SK-N-SH (cell line): ENCODE measurements around the gene C12orf56. TPM values are rescaled to one million over a fixed set of nuclear protein-coding genes. Genes with fewer than 3 reads are reported as not detected.
A peak's percentile ranks its signal among the peaks of the same experiment; 100 is the strongest.
"Not testable (repeated sequence)": the region's sequence is repeated elsewhere in the genome, so short reads cannot be mapped to it uniquely, and the experiment has no call there.

Source experiments
- CTCF ChIA-PET: fragments of 300-600, 350-600 bp; formaldehyde crosslinking; extraction: SDS; loops from one replicate; lab custom pipeline; 2021; lab: Yijun Ruan, JAX
- POLR2A ChIA-PET: fragments of 350-600 bp; sonication (Branson Sonifier 250); formaldehyde crosslinking; extraction: SDS; loops from one replicate; lab custom pipeline; 2020; ENCODE audit warnings: antibody characterized with exemption, inconsistent platforms; lab: Yijun Ruan, JAX
- DNase-seq: peaks from one replicate; pipeline ENCODE4 v3.0.0; 2012
- H2AFZ ChIP-seq: fragments of 200-600 bp; sonication (generic); 2 replicates; pipeline ENCODE4 v1.8.1; 2016; ENCODE audit warnings: antibody characterized with exemption, mild to moderate bottlenecking, low read depth
- H3F3A ChIP-seq: fragments of 200-600 bp; sonication (generic); replicated peaks from 2 replicates; pipeline ENCODE3; 2016; ENCODE audit warnings: antibody characterized with exemption, mild to moderate bottlenecking; ENCODE audit not compliant: insufficient read depth
- H3K27ac ChIP-seq, 2 experiments: fragments of 200-500 bp in 1 of 2; fragments of 200-600 bp in 1 of 2; sonication (Bioruptor generic) in 1 of 2; sonication (generic), shearing (Covaris generic) in 1 of 2; 2 replicates each; pipeline versions ENCODE4 v1.5.1 to v1.6.1; 2014 to 2016; ENCODE audit warnings: low read depth in 2 of 2, inconsistent platforms in 1 of 2, low read length in 1 of 2, mild to moderate bottlenecking in 1 of 2, mixed read lengths in 1 of 2
- H3K27me3 ChIP-seq: fragments of 200-600 bp; sonication (generic), shearing (Covaris generic); 2 replicates; pipeline ENCODE4 v1.6.1; 2016; ENCODE audit warnings: mixed run types; ENCODE audit not compliant: insufficient read depth
- H3K36me3 ChIP-seq, 2 experiments: fragments of 200-500 bp in 1 of 2; fragments of 200-600 bp in 1 of 2; sonication (Bioruptor generic) in 1 of 2; sonication (generic) in 1 of 2; replicated peaks in 1 of 2; 2 replicates each; pipeline versions ENCODE3 to v1.5.1; 2014 to 2016; ENCODE audit warnings: low read length in 1 of 2, mild to moderate bottlenecking in 1 of 2; ENCODE audit not compliant: insufficient read depth in 2 of 2, control insufficient read depth in 1 of 2
- H3K4me1 ChIP-seq, 2 experiments: fragments of 200-500 bp in 1 of 2; fragments of 200-600 bp in 1 of 2; sonication (Bioruptor generic) in 1 of 2; sonication (generic), shearing (Covaris generic) in 1 of 2; 2 replicates each; pipeline versions ENCODE4 v1.5.1 to v1.6.1; 2014 to 2016; ENCODE audit warnings: low read depth in 1 of 2, low read length in 1 of 2, mixed run types in 1 of 2; ENCODE audit not compliant: insufficient read depth in 2 of 2, control insufficient read depth in 1 of 2
- H3K4me2 ChIP-seq: fragments of 200-600 bp; sonication (generic), shearing (Covaris generic); 2 replicates; pipeline ENCODE4 v1.6.1; 2017; ENCODE audit warnings: mixed run types
- H3K4me3 ChIP-seq, 2 experiments: fragments of 200-500 bp in 1 of 2; fragments of 200-600 bp in 1 of 2; sonication (Bioruptor generic) in 1 of 2; sonication (generic), shearing (Covaris generic) in 1 of 2; 2 replicates each; pipeline versions ENCODE4 v1.5.1 to v1.8.1; 2014 to 2016; ENCODE audit warnings: low read depth in 2 of 2, inconsistent platforms in 1 of 2, low read length in 1 of 2, mild to moderate bottlenecking in 1 of 2, mixed read lengths in 1 of 2, moderate library complexity in 1 of 2
- H3K79me2 ChIP-seq: fragments of 200-600 bp; sonication (generic); 2 replicates; pipeline ENCODE4 v1.8.1; 2017; ENCODE audit warnings: mild to moderate bottlenecking; ENCODE audit not compliant: insufficient read depth
- H3K9ac ChIP-seq: fragments of 200-600 bp; sonication (generic); 2 replicates; pipeline ENCODE4 v1.6.1; 2017; ENCODE audit warnings: mixed run types
- H3K9me2 ChIP-seq: fragments of 200-600 bp; sonication (generic); 2 replicates; pipeline ENCODE4 v1.6.1; 2017; ENCODE audit warnings: mixed run types
- H3K9me3 ChIP-seq: fragments of 200-600 bp; sonication (generic); 2 replicates; pipeline ENCODE4 v1.6.1; 2017; ENCODE audit warnings: mixed run types, mild to moderate bottlenecking, moderate library complexity
- H4K20me1 ChIP-seq: fragments of 200-600 bp; sonication (generic); 2 replicates; pipeline ENCODE4 v1.6.1; 2017; ENCODE audit warnings: mild to moderate bottlenecking, mixed run types; ENCODE audit not compliant: insufficient read depth
- POLR2AphosphoS5 ChIP-seq: IDR thresholded peaks from 2 replicates; pipeline ENCODE4 v1.6.1; 2012; ENCODE audit warnings: low read depth, low read length
- SMC3 ChIP-seq: IDR thresholded peaks from 2 replicates; pipeline ENCODE4 v1.6.1; 2012; ENCODE audit warnings: low read depth, low read length, improper control_type of control experiment
- TCF12 ChIP-seq: IDR thresholded peaks from 2 replicates; pipeline ENCODE4 v1.4.0; 2012
- WGBS: methylation state at CpG from one replicate; pipeline ENCODE4 v1.1.6; 2017; ENCODE audit warnings: low lambda C conversion rate; 5-methylcytosine and 5-hydroxymethylcytosine counted together
- polyA plus RNA-seq, 3 experiments: library from polyadenylated mRNA; depleted of rRNA; stranded (reverse); fragments of >200 nt; gene quantifications; 2 replicates each; pipeline ENCODE4 v1.2.3, GENCODE V29; 2012
- TF ChIP-seq, protein P1 (sequence below): fragments of 150-350 bp; IDR thresholded peaks from 2 replicates; pipeline ENCODE4 v1.6.1; 2016; ENCODE audit warnings: mild to moderate bottlenecking, low read depth, low read length

The C12orf56 gene
- polyA plus RNA-seq, 1 of the 3 experiments (the other 2 are of a cell fraction) = not detected

DNA sequence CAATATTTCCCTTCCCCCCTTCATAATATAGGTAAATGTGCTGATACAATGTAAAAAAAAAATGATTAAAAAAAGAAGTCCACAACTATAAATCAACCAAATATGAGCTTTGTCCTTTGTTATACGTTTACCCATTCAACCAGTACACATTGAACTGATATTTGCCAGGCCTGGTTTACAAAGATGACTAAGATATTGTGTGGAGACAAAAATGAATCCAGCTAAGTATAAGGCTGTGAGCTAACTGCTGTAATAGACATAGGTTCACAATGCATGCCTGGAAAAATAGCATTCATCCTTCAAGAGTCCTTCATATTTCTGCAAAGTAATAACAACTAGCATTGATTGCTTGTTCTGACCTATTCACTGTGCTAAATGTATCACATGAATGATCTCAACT lies 6.9 kb downstream of the C12orf56 start:
- H3K27me3 ChIP-seq = no peaks in the 10 kb centered on the region
- H3K4me1 ChIP-seq = no peaks in the 10 kb centered on the region
- peak; percentile 46 for TF ChIP-seq TCF12
- TF ChIP-seq, protein P1, sequence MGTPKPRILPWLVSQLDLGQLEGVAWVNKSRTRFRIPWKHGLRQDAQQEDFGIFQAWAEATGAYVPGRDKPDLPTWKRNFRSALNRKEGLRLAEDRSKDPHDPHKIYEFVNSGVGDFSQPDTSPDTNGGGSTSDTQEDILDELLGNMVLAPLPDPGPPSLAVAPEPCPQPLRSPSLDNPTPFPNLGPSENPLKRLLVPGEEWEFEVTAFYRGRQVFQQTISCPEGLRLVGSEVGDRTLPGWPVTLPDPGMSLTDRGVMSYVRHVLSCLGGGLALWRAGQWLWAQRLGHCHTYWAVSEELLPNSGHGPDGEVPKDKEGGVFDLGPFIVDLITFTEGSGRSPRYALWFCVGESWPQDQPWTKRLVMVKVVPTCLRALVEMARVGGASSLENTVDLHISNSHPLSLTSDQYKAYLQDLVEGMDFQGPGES = no peak
- no peak overlapping the region for H2AFZ ChIP-seq
- no peak for DNase-seq
- H3F3A ChIP-seq = no peaks in the 10 kb centered on the region
- no peak overlapping the region for H3K27ac ChIP-seq
- 50% methylated on average over 1 of the region's 1 CpG for WGBS
- H3K4me2 ChIP-seq = no peak overlapping the region
- H3K4me3 ChIP-seq = no peak overlapping the region
- ChIA-PET CTCF (interaction anchor here (1.0 kb wide), 1 partner anchor 286 kb away, joined by 3 read pairs; no protein-coding TSS in a partner anchor), POLR2A (interaction anchor here (0.6 kb wide), 1 partner anchor 209 kb away, joined by 3 read pairs; no protein-coding TSS in a partner anchor)
- H3K36me3 ChIP-seq = no peaks in the 10 kb centered on the region
- no peaks in the 10 kb centered on the region for H3K9me3 ChIP-seq
- no peaks in the 10 kb centered on the region for H3K9me2 ChIP-seq
- no peak overlapping the region for H3K9ac ChIP-seq
- no peaks in the 10 kb centered on the region for H3K79me2 ChIP-seq
- no peaks in the 10 kb centered on the region for H4K20me1 ChIP-seq

DNA sequence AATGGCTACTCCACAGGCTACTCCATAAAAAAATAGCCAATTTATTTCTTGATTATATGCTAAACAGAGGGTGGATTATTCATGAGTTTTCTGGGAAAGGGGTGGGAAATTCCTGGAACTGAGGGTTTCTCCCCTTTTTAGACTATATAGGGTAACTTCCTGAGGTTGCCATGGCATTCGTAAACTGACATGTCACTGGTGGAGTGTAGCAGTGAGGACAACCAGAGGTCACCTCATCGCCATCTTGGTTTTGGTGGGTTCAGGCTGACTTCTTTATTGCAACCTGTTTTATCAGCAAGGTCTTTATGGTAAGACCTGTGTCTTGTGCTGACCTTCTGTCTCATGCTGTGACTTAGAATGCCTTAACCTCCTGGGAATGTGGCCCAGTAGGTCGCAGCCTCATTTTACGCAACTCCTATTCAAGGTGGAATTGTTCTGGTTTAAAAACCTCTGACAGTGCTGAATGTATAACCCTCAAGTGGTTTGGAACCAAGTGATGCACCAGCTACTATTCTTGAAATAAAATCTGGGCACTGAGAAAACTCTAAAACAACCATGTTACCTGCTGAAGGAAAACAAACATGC lies 27.7 kb downstream of the C12orf56 start:
- no peak overlapping the region for H3K4me2 ChIP-seq

DNA sequence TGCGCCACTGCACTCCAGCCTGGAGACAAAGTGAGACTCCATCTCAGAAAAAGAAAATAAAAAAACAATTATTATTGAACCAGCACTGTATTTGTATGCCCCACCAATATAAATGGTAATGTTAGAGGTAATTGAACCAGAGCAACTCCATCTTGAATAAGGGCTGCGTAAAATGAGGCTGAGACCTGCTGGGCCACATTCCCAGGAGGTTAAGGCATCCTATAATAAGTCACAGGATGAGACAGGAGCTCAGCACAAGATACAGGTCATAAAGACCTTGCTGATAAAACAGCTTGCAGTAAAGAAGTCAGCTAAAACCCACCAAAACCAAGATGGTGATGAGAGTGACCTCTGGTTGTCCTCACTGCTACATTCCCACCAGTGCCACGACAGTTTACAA lies 29.4 kb downstream of the C12orf56 start:
- 65% methylated on average over 3 of the region's 3 CpGs for WGBS
- H3K27ac ChIP-seq, CTCF ChIA-PET: not testable (repeated sequence)

More for the DNA sequence above, 27.7 kb downstream of the C12orf56 start:
- 76% methylated on average over 4 of the region's 4 CpGs for WGBS
- Histone ChIP-seq H2AFZ (no peak overlapping the region), H3K36me3 (no peaks in the 10 kb centered on the region), H3K27me3 (no peaks in the 10 kb centered on the region), H3K9ac (no peak overlapping the region), H3K9me2 (no peaks in the 10 kb centered on the region), H3K4me1 (no peaks in the 10 kb centered on the region), H3K9me3 (no peaks in the 10 kb centered on the region), H3K27ac (no peak overlapping the region), H3F3A (no peaks in the 10 kb centered on the region), H3K4me3 (no peak overlapping the region), H3K79me2 (no peaks in the 10 kb centered on the region), H4K20me1 (no peaks in the 10 kb centered on the region)
- POLR2A ChIA-PET = no interaction called here
- CTCF ChIA-PET = no interaction called here
- no peak for DNase-seq
- TF ChIP-seq POLR2AphosphoS5 (no peak), SMC3 (no peak)

DNA sequence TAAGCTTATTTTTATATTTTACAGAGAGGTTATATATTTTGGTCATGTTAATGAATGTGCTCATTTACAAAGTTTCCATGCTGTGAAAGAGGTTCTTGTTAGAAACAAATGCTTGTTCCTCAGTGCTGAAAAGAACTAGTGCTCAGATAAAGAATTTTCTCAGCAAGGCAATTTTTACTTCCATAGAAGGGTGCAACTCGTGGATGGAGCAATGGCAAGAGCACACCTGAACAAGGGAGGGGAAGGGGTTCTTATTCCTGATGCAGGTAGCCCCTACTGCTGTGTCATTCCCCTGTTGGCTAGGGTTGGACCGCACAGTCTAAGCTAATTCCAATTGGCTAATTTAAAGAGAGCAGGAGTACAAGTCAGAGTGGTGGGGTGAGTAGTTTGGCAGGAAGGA lies 34.3 kb downstream of the C12orf56 start:
- H3K9me3 ChIP-seq, H3K79me2 ChIP-seq, H2AFZ ChIP-seq, H3K36me3 ChIP-seq, H3K9ac ChIP-seq, H3K9me2 ChIP-seq, H3K4me1 ChIP-seq, H3K27me3 ChIP-seq, H3F3A ChIP-seq, DNase-seq, H3K4me3 ChIP-seq, H3K27ac ChIP-seq, H4K20me1 ChIP-seq, CTCF ChIA-PET, POLR2A ChIA-PET, H3K4me2 ChIP-seq: not testable (repeated sequence)
- 42% methylated on average over 2 of the region's 2 CpGs for WGBS

More for the DNA sequence above, 29.4 kb downstream of the C12orf56 start:
- H3K4me3 ChIP-seq, H3F3A ChIP-seq, H3K36me3 ChIP-seq, H4K20me1 ChIP-seq, DNase-seq, H3K27me3 ChIP-seq, H2AFZ ChIP-seq, H3K9me3 ChIP-seq, POLR2A ChIA-PET, H3K4me1 ChIP-seq, H3K4me2 ChIP-seq, H3K9me2 ChIP-seq, H3K79me2 ChIP-seq, H3K9ac ChIP-seq: not testable (repeated sequence)
